ENCODE results near the gene TULP4.
"Not testable (repeated sequence)": the region's sequence is repeated elsewhere in the genome, so short reads cannot be mapped to it uniquely, and the experiment has no call there.

The TULP4 gene

GRCh38 chr6:158475344-158476302 lies 163.4 kb downstream of the TULP4 start:
- no peak for DNase-seq

DNA sequence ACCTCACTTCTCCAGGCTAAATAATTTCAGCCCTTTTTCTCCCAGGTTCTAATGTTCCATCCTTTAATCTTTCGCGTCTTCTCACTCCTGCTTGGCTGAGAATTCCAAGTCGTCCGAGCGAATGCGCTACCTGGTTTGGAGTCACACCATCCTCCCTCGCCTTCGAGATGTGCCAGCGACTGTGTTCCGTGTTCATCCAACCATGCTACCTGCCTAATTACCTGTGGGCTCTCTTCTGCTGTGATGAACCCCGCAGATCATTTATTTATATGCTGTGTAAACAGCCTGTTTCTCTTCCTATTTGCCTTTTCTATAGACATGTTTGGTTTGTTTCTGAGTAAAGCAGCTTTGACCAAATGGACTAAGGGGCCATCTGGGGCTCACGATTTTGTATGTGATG lies 164.1 kb downstream of the TULP4 start:
- DNase-seq = no peak

GRCh38 chr6:158477722-158478121 lies 165.5 kb downstream of the TULP4 start:
- DNase-seq = not testable (repeated sequence)

DNA sequence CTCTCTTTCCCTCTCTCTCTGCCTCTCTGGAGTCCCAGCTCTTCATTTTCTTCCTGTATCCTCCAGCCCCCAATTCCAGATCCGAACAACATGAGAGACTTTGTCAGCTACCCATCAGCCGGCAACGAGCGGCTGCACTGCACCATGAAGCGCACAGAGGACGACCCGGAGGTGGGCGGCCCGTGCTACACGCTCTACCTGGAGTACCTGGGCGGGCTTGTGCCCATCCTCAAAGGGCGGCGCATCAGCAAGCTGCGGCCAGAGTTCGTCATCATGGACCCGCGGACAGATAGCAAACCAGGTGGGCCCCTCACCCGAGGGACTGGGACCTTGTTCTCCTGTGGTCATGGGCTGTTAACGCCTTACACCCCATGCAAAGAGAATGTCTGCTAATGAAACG lies 168.7 kb downstream of the TULP4 start:
- DNase-seq = no peak

DNA sequence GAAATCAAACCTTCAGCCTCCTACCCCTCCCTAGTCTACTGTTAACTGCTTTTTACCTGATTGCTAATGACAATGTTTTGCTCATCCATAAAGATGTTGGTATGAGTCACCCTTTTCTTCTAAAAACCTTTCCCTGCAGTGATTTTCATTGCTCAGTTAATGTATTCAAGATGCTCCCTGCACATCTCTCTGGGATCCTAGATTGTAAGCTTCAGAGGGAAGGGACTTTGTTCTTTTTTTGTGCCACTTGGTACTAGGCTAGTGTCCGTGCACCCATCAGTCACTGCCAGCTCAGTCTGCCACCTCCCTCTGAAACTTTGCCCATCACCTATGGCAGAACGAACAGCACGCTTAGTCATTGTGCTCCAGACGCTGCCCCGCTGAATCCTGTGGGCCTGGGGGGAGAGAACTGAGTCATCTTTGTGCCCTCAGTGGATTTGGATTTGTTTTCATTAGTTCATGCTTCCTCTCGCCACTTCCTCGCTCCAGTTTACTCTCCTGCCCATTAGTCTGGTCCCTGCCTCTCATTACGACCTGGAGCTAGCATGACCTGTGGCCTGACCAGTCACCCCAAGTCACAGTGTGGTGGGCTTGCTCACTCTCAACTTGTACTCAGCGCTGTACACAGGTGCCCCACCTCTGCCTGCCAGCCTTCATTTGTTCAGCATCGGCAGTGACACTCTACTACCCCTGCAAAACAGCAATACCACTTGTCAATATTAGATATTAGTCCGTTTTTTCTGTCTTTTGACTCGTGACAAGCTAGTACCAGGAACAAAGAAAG lies 169.6 kb downstream of the TULP4 start:
- DNase-seq = peak; percentile 80

GRCh38 chr6:158485431-158485830 lies 173.2 kb downstream of the TULP4 start:
- no peak for DNase-seq

- no peak for DNase-seq
Measured at GRCh38 chr6:158487495-158487894, 175.2 kb downstream of the TULP4 start.

DNA sequence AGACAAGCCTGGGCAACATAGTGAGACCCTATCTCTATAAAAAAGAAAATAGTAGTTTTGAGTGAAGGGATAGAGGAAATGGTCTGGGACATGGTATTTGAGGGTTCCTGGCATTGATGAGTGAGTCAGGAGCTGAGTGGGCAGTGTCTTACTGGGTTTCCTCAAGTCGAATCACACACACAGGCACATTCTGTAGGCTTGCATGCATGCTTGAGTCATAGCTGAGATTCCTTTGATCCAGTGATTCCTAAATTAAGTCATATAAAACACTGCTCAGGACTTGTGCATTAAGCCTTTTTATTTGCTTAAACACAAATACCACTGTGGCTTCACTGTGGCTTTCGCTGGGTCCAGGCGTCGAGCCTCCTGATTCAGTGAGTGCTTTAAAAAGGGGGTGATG lies 175.8 kb downstream of the TULP4 start:
- DNase-seq = peak; percentile 63

DNA sequence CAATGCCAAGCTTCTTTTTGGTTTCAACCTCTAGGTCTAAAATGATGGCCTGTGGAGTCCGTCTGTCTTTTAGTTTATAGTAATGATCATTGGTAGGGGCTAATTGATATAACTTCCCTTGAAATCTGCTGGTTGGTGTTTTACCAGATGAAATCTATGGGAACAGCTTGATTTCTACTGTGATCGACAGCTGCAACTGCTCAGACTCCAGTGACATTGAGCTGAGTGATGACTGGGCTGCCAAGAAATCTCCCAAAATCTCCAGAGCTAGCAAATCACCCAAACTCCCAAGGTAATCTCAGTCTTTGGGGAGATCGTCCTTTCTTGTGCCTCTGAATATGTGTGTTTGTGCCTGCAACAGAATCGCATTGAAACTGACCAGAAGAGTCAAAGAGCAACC lies 177.2 kb downstream of the TULP4 start:
- no peak for DNase-seq

- no peak for DNase-seq
Measured at GRCh38 chr6:158492881-158493280, 180.6 kb downstream of the TULP4 start.

- DNase-seq = peak; percentile 22
Measured at GRCh38 chr6:158496700-158497099, 184.4 kb downstream of the TULP4 start.

DNA sequence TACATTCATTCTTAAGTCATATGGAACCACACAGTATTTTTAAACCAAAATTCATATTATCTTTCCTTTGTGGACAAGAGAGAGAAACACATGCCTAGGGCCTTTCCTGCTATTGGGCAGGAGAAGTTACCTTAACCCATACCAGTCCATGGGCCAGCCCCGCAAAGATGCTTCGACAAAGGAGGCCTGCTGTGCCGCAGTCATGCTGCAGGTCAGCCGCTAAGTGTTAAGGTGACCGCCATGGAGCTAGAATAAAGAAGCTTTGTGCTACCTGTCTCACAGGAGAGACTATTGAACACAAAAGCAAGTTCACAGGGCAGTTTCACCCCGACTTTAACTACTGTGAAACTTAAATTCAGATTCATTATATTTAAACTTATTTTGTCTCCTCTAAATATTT lies 185.4 kb downstream of the TULP4 start:
- no peak for DNase-seq

DNA sequence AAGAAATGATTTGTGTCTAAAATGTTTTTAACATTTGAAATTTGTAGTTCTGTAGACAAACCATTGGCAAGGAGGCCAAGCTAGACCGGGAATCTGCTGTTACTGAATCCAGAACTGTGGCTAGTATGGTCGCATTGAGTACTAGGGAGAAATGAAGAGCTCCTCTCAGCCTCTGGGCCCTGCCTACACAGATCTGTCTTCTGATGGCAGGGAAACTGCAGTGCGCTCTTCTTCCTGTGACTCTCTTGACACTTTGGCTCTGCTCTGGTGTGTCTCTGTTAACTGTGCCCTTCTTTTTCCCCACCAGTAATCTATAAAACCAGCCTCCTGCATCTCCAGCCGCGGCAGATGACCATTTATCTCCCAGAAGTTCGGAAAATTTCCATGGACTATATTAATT lies 186.1 kb downstream of the TULP4 start:
- DNase-seq = no peak

GRCh38 chr6:158499601-158500000 lies 187.3 kb downstream of the TULP4 start:
- no peak for DNase-seq

- DNase-seq = no peak
Measured at GRCh38 chr6:158500016-158500735, 187.9 kb downstream of the TULP4 start.

- no peak for DNase-seq
Measured at GRCh38 chr6:158501360-158502262, 189.3 kb downstream of the TULP4 start.

DNA sequence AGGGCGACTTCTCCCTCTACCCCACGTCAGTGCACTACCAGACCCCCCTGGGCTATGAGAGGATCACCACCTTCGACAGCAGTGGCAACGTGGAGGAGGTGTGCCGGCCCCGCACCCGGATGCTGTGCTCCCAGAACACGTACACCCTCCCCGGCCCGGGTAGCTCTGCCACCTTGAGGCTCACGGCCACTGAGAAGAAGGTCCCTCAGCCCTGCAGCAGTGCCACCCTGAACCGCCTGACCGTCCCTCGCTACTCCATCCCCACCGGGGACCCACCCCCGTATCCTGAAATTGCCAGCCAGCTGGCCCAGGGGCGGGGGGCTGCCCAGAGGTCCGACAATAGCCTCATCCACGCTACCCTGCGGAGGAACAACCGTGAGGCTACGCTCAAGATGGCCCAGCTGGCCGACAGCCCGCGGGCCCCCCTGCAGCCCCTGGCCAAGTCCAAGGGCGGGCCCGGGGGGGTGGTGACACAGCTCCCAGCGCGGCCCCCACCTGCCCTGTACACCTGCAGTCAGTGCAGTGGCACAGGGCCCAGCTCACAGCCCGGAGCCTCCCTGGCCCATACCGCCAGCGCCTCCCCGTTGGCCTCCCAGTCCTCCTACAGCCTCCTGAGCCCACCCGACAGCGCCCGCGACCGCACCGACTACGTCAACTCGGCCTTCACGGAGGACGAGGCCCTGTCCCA lies 190.1 kb downstream of the TULP4 start:
- no peak for DNase-seq

DNA sequence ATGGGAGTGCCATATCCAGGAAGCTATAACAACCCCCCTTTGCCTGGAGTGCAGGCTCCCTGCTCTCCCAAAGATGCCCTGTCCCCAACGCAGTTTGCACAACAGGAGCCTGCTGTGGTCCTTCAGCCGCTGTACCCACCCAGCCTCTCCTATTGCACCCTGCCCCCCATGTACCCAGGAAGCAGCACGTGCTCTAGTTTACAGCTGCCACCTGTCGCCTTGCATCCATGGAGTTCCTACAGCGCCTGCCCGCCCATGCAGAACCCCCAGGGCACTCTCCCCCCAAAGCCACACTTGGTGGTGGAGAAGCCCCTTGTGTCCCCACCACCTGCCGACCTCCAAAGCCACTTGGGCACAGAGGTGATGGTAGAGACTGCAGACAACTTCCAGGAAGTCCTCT lies 191.0 kb downstream of the TULP4 start:
- peak; percentile 29 for DNase-seq

DNA sequence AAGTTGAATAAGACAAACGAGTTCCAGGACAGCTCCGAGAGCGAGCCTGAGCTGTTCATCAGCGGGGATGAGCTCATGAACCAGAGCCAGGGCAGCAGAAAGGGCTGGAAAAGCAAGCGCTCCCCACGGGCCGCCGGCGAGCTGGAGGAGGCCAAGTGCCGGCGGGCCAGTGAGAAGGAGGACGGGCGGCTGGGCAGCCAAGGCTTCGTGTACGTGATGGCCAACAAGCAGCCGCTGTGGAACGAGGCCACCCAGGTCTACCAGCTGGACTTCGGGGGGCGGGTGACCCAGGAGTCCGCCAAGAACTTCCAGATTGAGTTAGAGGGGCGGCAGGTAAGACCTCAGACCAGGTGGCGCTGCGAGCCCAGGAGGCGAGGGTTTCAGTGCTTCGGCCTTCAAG lies 191.6 kb downstream of the TULP4 start:
- no peak for DNase-seq

- no peak for DNase-seq
Measured at GRCh38 chr6:158505194-158505593, 192.9 kb downstream of the TULP4 start.

DNA sequence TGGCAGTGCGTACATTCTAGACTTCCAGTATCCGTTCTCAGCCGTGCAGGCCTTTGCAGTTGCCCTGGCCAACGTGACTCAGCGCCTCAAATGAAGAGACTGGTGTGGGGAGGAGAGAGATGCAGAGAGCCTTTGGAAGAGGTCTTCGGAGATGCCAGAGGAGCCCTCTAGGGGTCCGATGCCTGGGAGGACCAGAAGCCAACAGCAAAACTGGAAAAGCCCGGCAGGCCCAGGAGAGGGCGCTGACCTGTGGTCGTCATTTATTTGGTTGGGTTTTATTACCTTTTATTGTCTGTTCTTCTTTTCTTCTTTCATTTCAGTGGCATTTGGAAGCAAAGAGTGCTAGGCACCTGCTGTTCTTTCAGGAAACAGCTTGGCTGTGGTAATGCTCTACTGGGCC lies 194.3 kb downstream of the TULP4 start:
- peak; percentile 94 for DNase-seq

DNA sequence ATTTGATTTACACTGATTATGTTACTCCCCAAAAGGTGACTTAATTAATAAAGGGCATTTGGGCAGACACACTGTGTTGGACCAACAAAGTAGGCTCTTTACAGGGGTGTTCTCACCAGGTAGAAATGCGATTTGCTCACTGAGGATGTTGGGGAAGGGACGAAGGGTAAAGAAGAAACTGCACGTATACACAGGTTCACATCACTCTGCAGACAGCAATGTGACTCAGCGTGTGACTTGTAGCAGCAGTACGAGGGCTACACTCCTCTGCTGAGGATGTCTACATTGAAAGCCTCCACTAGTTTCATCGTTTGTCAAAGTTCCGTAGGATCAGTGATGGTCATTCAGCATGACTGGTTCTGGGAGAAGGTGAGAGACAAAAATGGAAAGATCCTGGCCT lies 194.9 kb downstream of the TULP4 start:
- DNase-seq = no peak
